GM18519 (cell line): ENCODE results near the gene ANKIB1.
"Not testable (repeated sequence)": the region's sequence is repeated elsewhere in the genome, so short reads cannot be mapped to it uniquely, and the experiment has no call there.

Experiments used
- ATAC-seq: cut with Tn5 transposase; IDR thresholded peaks from one replicate; pipeline ENCODE4 v1.9.1; 2021; ENCODE audit warnings: mild to moderate bottlenecking, moderate library complexity; ENCODE audit not compliant: unreplicated experiment, low FRiP score

Gene ANKIB1, protein sequence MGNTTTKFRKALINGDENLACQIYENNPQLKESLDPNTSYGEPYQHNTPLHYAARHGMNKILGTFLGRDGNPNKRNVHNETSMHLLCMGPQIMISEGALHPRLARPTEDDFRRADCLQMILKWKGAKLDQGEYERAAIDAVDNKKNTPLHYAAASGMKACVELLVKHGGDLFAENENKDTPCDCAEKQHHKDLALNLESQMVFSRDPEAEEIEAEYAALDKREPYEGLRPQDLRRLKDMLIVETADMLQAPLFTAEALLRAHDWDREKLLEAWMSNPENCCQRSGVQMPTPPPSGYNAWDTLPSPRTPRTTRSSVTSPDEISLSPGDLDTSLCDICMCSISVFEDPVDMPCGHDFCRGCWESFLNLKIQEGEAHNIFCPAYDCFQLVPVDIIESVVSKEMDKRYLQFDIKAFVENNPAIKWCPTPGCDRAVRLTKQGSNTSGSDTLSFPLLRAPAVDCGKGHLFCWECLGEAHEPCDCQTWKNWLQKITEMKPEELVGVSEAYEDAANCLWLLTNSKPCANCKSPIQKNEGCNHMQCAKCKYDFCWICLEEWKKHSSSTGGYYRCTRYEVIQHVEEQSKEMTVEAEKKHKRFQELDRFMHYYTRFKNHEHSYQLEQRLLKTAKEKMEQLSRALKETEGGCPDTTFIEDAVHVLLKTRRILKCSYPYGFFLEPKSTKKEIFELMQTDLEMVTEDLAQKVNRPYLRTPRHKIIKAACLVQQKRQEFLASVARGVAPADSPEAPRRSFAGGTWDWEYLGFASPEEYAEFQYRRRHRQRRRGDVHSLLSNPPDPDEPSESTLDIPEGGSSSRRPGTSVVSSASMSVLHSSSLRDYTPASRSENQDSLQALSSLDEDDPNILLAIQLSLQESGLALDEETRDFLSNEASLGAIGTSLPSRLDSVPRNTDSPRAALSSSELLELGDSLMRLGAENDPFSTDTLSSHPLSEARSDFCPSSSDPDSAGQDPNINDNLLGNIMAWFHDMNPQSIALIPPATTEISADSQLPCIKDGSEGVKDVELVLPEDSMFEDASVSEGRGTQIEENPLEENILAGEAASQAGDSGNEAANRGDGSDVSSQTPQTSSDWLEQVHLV

DNA sequence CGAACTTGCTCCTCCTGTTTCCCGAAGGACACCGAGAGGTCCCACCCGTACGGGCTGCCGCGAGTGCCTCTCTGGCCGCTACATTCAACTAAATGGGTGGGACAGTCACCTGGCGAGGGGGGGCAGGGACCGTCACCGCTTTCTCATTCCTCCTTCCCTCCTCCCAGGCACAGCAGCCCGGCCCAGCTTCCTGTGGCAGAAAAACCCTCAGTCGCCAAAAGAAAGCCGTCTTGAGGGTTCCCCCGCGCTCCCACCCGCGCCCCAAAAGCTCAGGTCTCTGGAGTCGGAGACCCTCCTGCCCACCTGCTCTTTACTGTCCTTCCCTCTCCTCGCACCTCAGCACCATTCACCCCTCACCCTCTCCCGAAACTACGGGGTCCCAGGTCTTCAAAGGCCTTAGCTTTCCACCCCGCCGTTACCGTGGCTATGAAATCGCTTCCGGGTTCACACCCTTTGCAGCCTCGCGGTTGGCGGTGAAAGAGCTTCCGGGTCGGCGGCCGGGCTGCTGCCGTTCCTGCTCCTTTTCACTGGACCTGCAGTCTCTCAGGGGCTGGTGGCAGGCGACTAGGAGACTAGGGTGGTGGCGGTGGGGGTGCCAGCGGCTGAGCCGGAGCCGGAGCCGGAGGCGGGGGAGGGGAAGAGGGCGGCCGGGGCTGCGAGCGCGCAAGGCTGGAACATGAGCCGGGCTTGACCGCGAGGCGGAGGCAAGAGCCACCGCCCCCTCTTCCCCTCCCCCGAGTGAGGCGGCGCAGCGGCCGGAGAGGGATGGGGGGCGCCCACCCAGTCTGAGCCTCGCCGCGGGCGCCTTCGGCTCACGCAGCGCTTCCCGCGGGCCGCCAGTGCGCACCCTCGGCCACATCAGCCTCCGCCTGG is at the start of gene ANKIB1, which contains the start of gene KRIT1:
TSS of gene ANKIB1 (plus strand) at position 488 of the 873 bp plus-strand sequence. CDS start 49,005 bp downstream, outside the sequence.
TSS of gene KRIT1 (minus strand) at position 428 of the 873 bp plus-strand sequence. CDS start 3,779 bp downstream, outside the sequence.
- ATAC-seq: peak; percentile 63

DNA sequence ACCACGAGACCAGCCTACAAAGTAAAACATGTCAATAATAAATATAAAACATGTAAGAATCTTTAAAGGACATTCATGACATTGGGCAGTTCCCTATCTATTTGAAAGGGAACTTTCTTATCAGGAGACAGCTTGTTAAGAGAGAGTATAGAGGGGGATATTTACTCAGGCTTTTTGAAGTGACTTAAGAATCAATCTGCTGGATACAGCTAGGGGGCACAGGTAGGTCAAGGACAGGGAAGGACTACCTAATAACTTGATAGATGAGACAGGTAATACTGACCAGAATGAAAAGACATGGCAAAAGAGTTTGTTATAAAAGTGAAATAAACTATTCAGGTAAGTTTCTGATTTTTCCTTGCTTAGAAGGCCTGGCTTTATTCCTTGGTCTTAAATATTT is 45.0 kb upstream of the ANKIB1 start:
- no peak for ATAC-seq

DNA sequence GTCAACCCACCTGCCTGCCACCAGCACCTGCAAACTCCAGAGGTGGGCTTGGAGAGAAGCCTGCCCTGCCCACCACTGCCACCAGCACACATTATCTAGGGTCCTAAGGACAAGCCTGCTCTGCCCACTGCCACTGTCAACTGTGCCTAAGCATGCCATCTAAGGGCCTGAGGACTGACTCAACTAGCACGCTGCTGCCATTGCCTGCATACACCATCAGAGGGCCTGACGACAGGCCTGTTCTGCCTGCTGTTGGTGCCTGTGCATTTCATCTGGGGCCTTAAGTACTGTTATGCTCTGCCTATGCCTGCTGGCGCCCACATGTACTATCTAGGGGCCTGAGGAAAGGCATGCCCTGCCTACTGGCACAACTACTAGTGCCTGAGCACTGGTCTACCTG is 39.8 kb upstream of the ANKIB1 start:
- ATAC-seq: no peak

DNA sequence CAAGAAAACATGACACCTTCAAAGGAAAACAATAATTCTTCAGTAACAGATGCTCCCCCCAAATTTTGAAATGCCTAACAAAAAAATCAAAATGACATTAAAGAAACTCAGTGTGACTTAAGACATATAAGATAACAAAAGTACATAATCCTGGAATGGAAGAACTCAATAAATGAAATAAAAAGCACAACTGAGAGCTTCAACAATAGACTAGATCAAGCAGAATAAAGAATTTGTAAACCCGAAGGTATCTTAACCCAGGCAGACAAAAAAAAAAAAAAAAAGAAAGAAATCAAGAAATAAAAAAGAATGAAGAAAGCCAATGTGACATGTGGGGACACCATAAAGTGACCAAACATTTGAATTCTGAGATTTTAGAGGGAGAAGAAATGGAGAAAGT is 39.1 kb upstream of the ANKIB1 start:
- ATAC-seq: no peak

DNA sequence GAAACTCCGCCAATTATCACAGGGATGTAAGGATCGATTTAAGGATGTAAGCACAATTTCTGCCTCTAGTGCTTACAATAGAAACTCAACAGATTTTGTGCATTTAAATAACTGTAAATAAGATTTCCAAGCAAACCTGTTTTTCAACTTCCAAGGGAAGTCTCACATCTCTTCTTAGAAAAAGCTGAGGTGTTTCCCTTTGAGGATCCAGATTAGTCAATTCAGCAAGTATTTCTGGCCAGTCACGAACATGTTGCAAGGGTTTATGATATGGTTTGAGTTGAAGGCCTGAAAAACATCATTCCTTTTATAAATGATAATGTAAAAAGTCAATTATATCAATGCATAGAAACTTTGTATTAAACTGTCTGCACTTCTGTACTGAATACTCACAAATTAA is 24.0 kb upstream of the ANKIB1 start:
- no peak for ATAC-seq

DNA sequence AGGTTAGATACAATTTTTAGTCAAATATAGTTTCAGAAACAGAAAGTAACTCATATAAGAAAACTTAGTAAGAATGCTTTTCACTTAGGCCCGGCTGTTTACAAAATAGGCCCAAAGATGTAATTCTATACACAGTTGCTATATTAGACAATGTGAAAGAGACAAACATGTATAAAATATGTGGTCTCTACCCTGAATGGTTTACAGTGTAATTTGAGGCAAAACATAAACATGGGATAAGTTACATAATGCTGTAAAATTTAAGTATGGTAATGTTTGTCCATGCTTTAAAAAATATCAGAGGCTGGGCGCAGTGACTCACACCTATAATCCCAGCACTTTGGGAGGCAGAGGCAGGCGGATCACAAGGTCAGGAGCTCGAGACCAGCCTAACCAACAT is 18.8 kb upstream of the ANKIB1 start:
- ATAC-seq: no peak

DNA sequence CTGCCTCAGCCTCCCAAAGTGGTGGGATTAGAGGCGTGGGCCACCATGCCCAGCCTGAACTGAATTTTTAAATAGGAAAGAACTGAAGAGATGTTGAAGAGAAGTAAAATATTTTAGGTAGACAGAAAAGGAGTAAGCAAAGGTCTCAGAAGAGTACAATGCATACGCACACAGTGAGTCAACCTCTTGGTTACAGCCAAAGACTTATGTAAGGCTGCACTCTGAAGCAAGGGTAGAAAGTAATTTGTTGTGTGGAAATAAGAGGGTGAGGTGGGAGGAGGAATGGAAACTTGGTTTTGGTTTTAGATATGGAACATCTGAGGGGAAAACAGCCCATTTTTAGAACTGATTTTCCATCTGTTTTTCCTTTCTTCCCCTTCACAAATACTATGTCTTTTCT is 17.7 kb upstream of the ANKIB1 start:
- no peak for ATAC-seq

DNA sequence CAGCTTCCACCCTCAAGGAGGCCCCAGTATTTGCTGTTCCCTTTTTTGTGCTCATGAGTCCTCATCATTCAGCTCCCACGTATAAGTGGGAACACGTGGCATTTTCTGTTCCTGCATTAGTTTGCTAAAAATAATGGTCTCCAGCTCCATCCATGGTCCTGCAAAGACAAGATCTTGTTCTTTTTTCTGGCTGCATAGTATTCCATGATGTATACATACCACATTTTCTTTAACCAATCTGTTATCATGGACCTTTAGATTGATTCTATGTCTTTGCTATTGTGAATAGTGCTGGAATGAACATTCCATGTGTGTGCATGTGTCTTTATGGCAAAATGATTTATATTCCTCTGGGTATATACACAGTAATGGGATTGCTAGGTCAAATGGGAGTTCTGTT is 17.0 kb upstream of the ANKIB1 start:
- ATAC-seq: no peak

DNA sequence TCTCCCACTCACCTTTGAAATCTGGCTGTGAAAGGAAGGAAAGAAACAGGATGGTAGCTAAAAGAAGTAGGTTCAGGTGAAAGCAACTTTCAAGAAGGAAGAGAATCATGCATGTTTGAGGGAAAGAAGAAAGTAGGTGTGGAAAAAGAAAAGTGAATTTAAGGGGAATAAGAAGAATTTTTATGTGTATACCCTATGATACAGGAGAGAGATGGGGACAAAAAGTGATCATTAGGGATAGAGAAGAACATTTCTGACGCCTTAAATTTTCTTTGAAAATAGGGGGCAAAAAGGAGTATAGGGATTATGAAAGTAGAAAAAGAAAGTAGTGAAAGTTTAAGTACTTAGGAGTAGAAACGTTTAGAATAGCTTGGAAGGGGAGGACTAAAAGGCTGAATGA is 15.2 kb upstream of the ANKIB1 start:
- no peak for ATAC-seq

DNA sequence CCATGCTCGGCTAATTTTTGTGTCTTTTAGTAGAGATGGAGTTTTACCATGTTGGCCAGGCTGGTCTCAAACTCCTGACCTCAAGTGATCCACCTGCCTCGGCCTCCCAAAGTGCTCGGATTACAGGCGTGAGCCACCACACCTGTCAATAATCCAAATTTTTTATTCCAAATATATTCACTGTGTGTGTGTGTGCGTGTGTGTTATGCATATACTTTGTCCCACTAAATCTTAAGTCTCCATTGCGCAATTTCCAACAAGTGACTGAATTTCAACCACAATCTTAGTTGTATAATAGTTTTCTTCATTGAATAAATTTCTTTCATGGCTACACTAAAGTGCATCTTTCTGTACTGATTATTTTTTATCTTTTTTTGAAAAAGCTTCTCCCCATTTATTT is 2.8 kb upstream of the ANKIB1 start:
- no peak for ATAC-seq

DNA sequence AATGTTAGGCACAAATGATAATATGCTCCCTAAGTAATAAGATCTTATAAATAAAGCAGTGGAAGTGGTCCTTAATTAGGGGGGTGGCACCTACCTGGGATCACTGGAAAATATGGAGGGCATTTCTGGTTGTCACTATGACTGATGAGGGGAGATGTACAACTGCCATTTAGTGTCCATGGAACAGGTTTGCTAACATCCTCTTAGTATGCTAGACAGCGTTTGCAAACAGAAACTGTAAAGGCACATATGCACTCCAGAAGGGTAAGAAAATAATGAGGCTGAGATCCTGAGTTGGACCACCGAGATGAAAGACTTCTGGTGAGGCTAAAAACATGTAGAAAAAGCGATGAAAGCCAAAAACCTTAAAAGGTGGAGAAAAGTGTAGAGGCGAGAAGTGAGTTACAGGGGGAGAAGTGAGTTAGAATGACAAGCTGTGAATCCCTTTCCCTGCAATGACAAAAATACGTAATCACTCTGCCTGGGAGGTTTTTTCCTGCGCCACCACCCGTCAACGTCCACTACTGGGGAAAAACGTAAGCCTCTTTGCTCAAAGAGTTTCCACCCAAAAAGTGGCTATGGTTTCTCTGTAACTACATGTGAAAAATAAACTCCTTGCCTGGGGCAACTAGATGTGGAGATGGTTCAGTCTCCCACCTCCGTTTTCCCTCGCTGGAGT is 827 bp upstream of the ANKIB1 start:
- no peak for ATAC-seq

DNA sequence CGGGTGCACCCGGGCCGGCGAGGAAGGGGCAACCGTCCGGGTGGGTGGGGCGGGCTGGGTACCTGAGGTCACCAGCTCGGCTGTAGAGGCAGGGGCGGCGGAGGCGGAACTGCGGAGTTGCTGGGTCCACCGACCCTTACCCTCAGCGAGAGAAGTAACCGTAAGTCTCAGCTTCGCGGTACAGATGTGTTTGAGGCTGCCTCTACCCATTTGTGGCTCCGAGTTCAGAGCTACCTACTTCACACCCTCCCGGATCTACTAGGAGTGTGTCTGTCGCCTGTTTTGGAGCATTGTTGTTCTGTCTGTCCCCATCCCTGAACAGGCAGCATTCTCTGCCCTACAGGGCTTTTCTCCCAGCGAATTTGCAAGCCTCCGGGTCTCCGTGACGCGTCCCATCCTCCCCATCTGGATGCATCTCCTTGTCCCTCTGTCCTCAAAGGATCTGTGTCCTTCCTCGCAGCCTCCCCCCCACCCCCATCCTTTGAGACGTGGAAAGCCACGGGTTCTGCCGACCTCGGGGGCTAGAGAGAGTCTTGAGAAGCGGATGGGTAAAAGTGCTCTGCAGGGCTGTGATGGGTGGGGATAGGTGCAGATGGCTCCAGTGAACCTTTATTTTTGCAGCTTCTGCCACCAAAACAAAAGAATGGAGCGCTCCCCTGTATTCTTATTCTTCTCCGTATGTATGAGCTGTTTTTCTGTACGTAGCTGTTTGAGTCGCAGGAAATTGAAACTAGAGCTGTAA is 757 bp downstream of the ANKIB1 start:
- ATAC-seq: peak; percentile 26

DNA sequence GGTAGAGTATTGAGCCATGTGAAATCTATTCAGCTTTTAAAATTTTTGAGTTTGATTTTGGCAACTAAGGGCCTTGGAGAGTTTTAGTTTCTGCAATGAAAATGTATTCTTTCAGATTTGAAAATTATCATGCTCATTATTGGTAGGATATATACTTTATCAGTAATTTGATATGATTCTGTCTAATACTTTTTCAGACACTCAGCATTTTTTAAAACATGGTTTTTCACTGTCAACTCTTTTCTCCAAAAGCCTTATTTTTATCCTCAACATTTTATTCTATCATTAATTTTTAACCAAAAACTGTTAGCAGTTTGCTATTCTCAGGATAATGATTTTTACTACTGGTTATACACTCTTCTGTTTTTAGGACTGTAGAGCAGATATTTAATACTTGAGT is 4.8 kb downstream of the ANKIB1 start:
- ATAC-seq: no peak

DNA sequence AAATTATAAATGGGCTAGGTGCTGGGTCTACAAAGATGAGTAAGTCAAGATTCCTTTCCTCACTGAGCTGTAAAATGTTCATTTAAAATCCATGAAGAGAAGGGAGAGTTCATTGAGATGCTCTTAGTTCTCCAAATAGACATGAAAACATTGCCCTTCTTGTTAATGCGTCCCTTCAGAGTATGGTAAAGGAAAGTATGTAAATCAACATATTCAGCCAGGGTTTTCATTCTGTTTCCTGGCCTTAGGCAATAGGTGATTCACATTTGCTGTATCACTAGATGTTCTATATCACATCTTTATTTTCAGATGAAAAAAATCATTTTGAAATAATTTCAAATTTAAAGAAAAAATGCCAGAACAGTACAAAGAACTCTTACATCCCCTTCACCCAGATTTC is 5.4 kb downstream of the ANKIB1 start:
- ATAC-seq: no peak

DNA sequence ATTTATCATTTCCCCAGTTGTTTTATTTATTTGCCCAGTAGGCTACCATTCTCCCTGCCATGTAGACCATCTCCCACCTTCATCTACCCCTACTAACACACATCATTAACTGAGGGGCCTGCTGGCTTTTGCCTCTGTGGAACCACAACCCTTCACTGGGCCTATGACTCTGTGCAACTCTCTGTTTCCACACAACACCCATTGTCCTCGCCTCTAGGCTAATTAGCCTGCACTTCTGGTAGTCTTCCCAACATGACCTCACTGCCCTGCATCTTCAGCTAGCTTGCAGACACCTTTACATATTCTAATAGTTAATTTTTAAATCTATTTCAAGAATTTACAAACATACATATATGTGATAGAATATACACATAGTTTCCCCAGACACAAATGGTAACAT is 7.5 kb downstream of the ANKIB1 start:
- ATAC-seq: no peak

DNA sequence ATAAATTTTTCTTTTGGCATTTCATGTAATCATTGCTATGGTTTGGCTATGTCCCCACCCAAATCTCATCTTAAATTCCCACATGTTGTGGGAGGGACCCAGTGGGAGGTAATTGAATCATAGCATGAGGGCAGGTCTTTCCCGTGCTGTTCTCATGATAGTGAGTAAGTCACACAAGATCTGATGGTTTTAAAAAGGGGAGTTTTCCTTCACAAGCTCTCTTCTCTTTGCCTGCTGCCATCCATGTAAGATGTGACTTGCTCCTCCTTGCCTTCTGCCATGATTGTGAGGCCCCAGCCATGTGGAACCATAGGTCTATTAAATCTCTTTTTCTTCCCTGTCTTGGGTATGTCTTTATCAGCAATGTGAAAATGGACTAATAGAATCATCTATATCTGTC is 9.0 kb downstream of the ANKIB1 start:
- ATAC-seq: not testable (repeated sequence)

DNA sequence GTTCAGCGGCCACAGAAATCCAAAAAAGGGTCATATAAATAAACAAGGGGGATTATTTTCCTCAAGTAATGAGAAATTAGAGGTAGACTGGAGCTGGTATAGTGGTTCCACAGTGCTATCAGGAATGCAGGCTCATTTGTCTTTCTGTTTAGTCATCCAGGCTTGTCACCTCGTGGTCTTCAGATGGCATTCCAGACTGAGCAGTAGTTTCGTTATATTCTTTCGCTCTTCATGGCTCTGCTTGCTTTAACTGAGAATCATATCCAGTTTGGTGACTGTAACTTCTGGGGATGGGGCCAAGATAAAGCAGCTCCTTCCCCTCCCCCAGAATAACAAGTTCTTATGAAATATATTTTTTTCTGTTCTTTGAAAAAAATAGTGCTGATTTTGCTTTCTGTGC is 9.5 kb downstream of the ANKIB1 start:
- ATAC-seq: no peak

DNA sequence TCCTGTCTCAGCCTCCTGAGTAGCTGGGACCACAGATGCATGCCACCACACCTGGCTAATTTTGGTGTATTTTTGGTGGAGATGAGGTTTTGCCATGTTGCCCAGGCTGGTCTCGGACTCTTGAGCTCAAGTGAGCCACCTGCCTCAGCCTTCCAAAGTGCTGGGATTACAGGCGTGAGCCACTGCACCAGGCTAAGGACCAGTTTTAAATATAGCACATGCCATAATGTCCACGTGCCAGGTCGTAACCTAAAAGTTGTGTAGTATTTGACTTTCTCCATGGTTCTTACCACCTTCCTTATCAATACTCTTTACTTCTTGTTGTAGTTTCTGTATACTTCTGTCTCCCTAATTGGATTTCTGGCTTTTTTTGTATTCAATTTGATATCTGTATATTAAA is 13.3 kb downstream of the ANKIB1 start:
- ATAC-seq: no peak
